ENCODE measurements around the gene PEBP1.
"Not testable (repeated sequence)": the region's sequence is repeated elsewhere in the genome, so short reads cannot be mapped to it uniquely, and the experiment has no call there.

- not testable (repeated sequence) for TF ChIP-seq CTCF, EP300, POLR2A (IDR thresholded peaks at IDR 0.05)
These were observed 6.5 kb upstream of the PEBP1 start for GRCh38 chr12:118129436-118129835.
